Fibroblast of pulmonary artery (primary cell): Measurements from ENCODE around the gene RHOT2.

Experiments used
- DNase-seq: peaks from one replicate; pipeline ENCODE4 v3.0.0-alpha.2; 2010; ENCODE audit warnings: low read depth
- H3K4me3 ChIP-seq: replicated peaks from 2 replicates; pipeline ENCODE4 v1.5.1; 2011; ENCODE audit warnings: low read depth, mild to moderate bottlenecking, control low read depth, low read length, moderate library complexity
- TF ChIP-seq, protein P1 (sequence below): IDR thresholded peaks from 2 replicates; pipeline ENCODE4 v1.5.1; 2011; ENCODE audit warnings: mild to moderate bottlenecking, control low read depth, low read length, inconsistent platforms; ENCODE audit errors: missing control alignments

RHOT2 gene

DNA sequence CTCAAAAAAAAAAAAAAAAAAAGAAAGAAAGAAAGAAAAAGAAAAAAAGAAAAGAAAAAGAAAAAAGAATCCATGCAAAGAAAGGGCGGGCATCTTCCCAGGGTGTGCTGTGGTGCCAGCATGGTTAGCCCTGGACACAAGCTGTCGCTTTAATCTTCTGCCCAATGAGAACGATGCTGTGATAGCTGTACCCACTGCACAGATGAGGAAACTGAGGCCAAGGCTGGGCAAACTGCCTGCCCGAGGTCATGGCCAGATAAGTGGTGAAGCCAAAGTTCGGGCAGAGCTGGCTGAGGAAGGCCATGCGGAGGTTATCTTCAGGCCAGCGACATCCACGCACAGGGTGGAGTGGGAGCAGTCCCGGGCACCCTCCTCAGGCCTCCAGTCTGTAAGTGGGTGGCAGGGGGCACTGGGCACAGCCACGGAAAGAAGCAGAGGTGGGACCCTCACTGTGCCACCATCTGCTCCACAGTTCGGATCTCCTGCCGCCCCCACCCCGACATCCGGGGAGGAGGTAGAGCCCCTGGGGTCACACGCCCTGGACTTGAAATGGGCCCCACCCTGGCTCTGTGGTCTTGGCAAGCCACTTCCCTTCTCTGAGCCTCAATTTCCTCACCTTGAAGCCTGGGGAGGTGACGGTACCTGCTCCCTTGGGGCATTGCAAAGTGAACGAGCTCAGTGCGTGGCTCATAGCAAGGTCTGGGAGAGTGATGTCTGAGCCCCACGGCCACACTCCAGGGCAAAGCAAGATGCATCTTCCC, 31.2 kb downstream of the RHOT2 start:
- TF ChIP-seq, protein P1, sequence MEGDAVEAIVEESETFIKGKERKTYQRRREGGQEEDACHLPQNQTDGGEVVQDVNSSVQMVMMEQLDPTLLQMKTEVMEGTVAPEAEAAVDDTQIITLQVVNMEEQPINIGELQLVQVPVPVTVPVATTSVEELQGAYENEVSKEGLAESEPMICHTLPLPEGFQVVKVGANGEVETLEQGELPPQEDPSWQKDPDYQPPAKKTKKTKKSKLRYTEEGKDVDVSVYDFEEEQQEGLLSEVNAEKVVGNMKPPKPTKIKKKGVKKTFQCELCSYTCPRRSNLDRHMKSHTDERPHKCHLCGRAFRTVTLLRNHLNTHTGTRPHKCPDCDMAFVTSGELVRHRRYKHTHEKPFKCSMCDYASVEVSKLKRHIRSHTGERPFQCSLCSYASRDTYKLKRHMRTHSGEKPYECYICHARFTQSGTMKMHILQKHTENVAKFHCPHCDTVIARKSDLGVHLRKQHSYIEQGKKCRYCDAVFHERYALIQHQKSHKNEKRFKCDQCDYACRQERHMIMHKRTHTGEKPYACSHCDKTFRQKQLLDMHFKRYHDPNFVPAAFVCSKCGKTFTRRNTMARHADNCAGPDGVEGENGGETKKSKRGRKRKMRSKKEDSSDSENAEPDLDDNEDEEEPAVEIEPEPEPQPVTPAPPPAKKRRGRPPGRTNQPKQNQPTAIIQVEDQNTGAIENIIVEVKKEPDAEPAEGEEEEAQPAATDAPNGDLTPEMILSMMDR = no peak
- DNase-seq = no peak
- H3K4me3 ChIP-seq = no peak overlapping the region

DNA sequence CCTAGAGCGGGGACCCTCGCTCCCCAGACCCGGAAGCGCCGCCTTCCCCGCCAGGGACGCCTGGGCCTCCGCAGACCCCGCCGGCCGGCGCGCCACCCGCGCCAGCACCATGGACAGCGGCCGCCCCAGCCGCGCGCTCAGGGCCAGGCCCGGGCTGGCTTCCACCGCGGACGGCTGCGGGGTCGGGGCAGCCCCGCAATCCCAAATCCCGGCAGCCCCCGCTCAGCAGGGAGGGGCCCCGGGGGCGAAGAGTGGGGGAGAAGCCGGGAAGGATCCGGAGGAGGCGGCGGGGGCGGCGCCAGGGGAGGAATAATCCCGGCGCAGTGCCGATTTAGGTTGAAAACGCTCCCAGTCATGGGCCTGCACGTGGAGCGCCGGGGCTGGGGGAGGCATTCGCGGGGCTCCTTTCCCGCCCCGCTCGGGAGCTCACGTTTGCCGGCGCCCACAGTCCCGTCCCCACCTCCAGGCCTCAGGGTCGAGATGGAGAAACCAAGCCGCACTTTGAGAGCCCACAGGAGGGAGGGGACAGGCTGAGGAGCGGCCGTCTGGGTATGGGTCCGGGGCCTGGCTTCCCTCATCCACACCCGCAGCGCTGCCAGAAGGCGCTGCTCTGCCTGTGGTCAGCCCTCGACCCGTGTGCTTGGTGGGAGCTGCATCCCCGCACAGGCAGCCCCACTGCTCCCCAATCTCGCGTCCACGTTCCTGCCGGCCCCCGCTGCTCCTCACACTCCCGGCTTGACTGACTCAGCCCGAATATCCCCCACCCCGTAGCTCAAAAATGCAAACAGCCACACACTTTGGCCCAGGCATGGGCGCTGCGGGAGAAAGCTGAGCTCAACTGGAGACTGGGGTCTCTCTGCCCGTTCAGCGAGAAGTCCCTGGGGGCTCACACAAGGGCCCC, 33.0 kb downstream of the RHOT2 start:
- DNase-seq = no peak
- TF ChIP-seq, protein P1 = no peak
- no peak overlapping the region for H3K4me3 ChIP-seq

DNA sequence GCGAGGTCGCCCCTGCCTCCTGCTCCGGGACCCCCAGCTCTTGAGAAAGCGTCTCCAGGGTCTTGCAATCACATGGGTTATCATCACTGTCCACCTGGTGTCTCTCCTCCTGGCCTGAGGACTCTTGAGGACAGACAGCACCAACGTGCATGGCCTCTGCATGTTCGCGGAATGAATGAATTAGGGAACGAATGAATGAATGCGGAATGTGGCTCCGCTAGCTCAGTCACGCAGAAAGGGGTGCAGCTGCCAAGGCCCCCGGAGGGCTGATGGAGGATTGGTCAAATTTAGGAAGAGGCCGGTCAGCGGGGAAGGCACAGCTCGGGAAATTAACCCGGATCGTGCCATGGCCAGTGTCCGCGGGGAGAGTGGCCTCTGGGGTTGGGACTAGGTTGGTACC, 34.4 kb downstream of the RHOT2 start:
- DNase-seq = no peak
- TF ChIP-seq, protein P1 = no peak
- H3K4me3 ChIP-seq = no peak overlapping the region

DNA sequence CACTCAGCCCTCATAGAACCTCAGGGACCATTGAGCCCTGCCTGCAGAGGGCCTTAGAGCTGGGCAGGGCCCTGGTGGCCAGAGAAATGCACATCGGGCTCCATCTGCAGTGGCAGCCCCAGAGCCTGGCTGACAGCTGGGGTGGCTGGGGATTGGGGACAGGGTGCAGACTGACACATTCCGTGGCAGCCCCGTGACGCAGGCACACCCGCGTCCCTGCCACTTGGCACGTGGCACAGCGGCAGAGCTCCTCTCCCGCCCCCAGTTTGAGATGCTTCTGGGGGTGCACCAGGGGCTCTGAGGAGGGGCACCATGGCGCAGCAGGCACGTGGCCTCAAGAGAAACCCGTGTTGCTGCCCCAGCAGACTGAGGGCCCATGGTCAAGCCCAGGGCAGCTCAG, 35.5 kb downstream of the RHOT2 start:
- TF ChIP-seq, protein P1 = no peak
- no peak for DNase-seq
- no peak overlapping the region for H3K4me3 ChIP-seq

DNA sequence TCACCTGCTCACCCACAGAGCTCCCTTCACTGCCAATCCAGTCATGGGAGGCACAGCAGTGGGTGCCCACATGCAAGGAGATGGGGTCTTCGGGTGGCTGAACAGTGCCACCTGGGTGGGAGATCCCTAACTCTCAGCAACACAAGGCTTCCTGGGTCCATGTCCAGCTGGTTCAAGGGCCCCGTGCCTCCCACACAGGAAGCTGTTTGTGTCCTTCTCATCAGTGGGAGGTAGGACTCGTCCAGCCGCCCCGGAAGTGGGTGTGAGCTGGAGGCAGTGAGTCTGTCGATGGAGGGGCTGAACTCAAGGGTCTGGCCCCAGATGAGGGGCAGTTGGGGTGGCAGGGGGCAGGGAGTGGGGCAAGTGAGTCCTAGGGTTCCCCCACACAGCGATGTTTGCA, 36.1 kb downstream of the RHOT2 start:
- TF ChIP-seq, protein P1 = no peak
- H3K4me3 ChIP-seq = no peak overlapping the region
- DNase-seq = no peak

DNA sequence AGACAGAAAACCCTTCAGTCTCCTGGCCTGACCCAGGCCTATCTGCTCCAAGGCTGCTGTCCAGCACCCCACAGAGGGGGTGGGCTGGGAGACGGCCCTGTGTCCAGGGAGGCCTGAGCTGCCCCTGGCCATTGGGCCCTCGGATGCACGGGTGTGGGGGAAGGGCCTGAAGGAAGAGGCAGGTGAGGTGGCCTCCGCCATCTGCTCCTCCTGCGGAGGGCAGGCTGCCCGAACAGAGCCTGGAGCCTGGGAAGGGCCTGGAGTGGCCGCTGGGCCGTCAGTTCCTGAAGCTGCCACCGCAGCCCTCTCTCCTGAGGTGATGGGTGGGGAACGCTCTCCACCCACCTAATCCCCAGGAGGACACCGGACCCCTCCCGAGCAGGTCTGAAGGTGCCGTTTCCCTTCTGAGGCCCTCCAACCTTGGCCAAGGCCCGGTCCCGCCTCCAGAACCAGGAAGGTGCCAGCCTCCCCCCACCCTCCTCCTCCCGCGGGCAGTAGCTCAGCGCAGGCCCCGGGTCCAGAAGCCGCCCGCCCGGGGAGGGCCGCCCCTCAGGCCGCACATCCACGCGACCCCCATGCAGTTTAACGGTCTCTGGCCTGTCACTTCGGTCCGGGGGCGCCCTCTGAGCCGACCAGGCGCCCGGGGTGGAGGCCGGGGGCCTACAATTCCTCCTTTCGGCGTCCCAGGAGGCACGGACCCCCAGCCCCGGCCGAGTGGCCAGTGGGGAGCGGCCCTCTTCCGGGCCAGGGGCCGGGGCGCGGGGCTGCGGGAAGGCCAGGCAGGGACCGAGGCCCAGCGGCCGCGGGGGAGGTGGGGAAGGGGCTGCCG, 36.8 kb downstream of the RHOT2 start:
- no peak for DNase-seq
- H3K4me3 ChIP-seq = no peak overlapping the region
- TF ChIP-seq, protein P1 = no peak
